ENCODE results near the gene SMIM3.
A peak's percentile ranks its signal among the peaks of the same experiment; 100 is the strongest.
"Not testable (repeated sequence)": the region's sequence is repeated elsewhere in the genome, so short reads cannot be mapped to it uniquely, and the experiment has no call there.

SMIM3 gene, protein sequence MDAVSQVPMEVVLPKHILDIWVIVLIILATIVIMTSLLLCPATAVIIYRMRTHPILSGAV

DNA sequence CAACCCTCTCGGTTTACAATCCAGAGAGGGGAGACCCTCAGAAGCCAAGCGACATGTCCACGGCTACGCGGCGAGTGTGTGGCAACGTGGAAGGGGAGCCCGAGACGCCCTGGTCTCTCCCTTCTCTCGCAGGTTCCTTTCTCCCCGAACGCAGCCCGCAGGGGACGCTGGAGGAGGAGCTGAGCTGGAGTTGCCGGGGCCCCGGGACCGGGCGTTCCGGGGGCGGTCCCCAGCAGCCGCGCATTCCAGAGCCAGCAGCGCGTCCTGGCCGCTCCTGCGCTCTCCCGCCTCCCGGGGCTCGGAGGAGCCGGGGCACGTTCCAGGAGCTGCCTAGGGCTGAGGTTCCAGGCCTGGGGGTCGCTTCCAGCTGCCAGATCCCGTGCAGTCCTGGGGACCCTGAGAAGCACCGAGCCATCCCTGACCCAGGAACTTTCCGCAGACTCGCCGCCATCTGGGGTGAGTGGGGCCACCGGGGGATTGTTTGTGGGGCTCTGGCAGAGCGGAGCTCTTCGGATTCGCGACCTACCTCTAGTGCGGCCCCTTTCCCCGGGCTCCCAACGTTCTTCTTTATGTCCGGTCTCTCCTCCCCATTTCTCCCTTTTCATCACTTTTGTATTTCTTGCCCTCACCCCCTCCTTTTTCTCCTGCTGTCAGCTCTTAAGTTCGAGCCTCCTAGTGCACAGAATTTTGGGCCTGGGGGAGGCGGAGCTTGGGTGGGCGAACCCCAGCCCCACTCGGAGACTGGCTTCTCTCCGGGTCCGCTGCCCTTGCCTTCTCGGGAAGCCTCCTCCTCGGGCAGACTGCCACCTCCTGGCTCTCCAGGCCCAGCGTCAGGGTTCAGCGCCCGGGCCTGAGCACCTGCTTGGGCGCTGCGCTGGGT, at the start of gene SMIM3:
SMIM3 (plus strand) TSS at position 241 of the 880 bp plus-strand sequence. CDS start 16,684 bp downstream, outside the sequence.
- no peaks in the 10 kb centered on the region for H3K36me3 ChIP-seq (ENCODE audit: control insufficient read depth in 2 of 2, insufficient read depth in 2 of 2, low read length in 2 of 2)
- no peaks in the 10 kb centered on the region for H3K27me3 ChIP-seq (ENCODE audit: control insufficient read depth in 2 of 2, insufficient read depth in 2 of 2, low read length in 2 of 2)
- H3K9me3 ChIP-seq (ENCODE audit: control insufficient read depth in 2 of 2, low read length in 2 of 2): no peaks in the 10 kb centered on the region
- peak within 1 kb of the TSS; percentile 79 to 89 for H3K4me3 ChIP-seq (ENCODE audit: low read length in 2 of 2)
- peak within 1 kb of the TSS; percentile 84 to 86 for H3K27ac ChIP-seq (ENCODE audit: low read depth in 2 of 2, low read length in 2 of 2)
- peaks cover 41 to 49% of the 10 kb centered on the region in 2 donors for H3K4me1 ChIP-seq (ENCODE audit: control insufficient read depth in 2 of 2, insufficient read depth in 2 of 2, low read length in 2 of 2)
- H3K9ac ChIP-seq (ENCODE audit: low read depth in 1 of 2, low read length in 2 of 2): peak within 1 kb of the TSS; percentile 85

DNA sequence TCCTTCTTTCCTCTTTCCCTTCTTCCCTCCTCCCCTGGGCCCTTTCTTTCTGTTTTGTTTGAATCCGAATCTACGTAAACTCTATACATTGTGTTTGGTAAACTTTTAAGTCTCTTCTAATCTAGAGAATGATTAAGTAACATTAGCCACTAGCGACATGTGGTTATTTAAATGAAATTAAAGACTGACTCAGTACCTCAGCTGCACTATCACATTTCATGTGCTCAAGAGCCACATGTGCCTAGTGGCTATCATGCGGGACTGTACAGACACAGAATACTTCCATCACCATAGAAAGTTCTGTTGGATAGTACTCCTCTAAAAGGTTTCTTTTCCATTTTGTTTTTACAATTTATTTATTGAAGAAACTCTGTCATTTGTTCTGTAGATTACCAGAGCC, 48.7 kb upstream of the SMIM3 start:
- no peak overlapping the region for H3K4me3 ChIP-seq (ENCODE audit: low read length in 2 of 2)
- peaks cover 59 to 60% of the 10 kb centered on the region in 2 donors for H3K36me3 ChIP-seq (ENCODE audit: control insufficient read depth in 2 of 2, insufficient read depth in 2 of 2, low read length in 2 of 2)
- H3K27ac ChIP-seq (ENCODE audit: low read depth in 2 of 2, low read length in 2 of 2): no peak overlapping the region
- no peaks in the 10 kb centered on the region for H3K27me3 ChIP-seq (ENCODE audit: control insufficient read depth in 2 of 2, insufficient read depth in 2 of 2, low read length in 2 of 2)
- no peak overlapping the region for H3K9ac ChIP-seq (ENCODE audit: low read depth in 1 of 2, low read length in 2 of 2)
- H3K4me1 ChIP-seq (ENCODE audit: control insufficient read depth in 2 of 2, insufficient read depth in 2 of 2, low read length in 2 of 2): no peaks in the 10 kb centered on the region
- no peaks in the 10 kb centered on the region for H3K9me3 ChIP-seq (ENCODE audit: control insufficient read depth in 2 of 2, low read length in 2 of 2)

DNA sequence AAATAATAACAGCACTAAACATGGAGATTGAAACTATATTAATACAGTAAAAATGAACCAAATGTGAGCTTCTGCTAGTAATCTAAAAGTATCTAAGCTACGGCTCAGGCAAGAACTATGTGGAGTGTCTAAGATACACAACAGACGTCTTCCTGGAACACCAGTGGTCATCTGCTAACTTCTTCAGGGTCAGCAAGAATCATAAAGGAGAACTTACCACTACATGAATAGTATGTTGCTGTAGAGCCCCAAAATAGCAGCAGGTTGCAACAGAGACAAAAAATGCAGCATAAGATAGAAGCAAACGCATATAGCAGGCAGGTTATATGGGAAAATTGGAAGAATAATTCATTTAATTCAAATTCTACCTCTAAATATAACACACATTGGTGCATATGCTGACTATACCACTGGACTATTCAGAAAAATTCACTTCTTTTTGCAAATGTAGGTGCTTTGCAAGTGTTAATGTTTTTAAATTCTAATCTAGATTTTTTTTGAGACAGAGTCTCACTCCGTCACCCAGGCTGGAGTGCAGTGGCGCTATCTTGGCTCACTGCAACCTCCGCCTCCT, 46.8 kb upstream of the SMIM3 start:
- Histone ChIP-seq H3K4me1 (ENCODE audit: control insufficient read depth in 2 of 2, insufficient read depth in 2 of 2, low read length in 2 of 2) (no peaks in the 10 kb centered on the region), H3K9ac (ENCODE audit: low read depth in 1 of 2, low read length in 2 of 2) (no peak overlapping the region), H3K36me3 (ENCODE audit: control insufficient read depth in 2 of 2, insufficient read depth in 2 of 2, low read length in 2 of 2) (peaks cover 47 to 55% of the 10 kb centered on the region in 2 donors), H3K27me3 (ENCODE audit: control insufficient read depth in 2 of 2, insufficient read depth in 2 of 2, low read length in 2 of 2) (no peaks in the 10 kb centered on the region), H3K4me3 (ENCODE audit: low read length in 2 of 2) (no peak overlapping the region), H3K27ac (ENCODE audit: low read depth in 2 of 2, low read length in 2 of 2) (no peak overlapping the region), H3K9me3 (ENCODE audit: control insufficient read depth in 2 of 2, low read length in 2 of 2) (no peaks in the 10 kb centered on the region)

DNA sequence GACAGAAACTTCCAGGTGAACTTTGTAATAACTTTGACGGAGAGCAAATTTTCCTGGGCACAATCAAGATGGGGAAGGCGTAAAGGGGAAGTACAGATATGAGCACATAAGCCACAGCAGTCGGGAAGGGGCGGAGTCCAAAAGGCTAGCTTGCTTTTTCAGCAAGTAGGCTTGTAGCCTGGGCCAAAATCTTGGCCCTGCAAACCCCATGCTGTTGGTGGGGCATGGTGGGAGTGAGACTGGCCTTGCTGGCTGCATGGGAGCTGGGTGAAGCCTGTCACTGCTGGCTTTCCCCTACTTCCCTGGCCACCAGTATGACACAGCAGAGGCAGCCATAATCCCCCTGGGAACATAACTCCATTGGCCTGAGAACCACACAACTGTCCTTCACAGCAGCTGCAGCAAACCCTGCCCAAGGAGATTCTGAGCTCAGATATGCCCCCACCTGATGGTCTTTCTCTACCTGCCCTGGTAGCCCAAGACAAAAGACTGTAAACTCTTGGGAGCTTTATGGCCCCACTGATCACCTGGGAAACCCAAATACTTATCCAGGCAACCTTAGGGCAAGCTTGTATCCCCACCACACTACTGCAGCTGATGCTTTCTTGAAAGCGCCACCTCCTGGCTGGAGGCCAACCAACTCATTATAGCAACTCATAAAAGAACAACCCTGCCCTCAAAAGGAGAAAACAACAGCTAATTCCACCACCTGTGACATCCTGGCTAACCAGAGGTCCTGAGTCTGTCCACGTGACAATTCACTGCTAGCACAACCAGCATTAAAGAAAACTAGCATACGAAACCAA, 43.8 kb upstream of the SMIM3 start:
- peaks cover 33 to 47% of the 10 kb centered on the region in 2 donors for H3K36me3 ChIP-seq (ENCODE audit: control insufficient read depth in 2 of 2, insufficient read depth in 2 of 2, low read length in 2 of 2)
- peak overlapping the region; percentile 38 to 46 for H3K27ac ChIP-seq (ENCODE audit: low read depth in 2 of 2, low read length in 2 of 2)
- H3K9ac ChIP-seq (ENCODE audit: low read depth in 1 of 2, low read length in 2 of 2): no peak overlapping the region
- no peaks in the 10 kb centered on the region for H3K9me3 ChIP-seq (ENCODE audit: control insufficient read depth in 2 of 2, low read length in 2 of 2)
- no peaks in the 10 kb centered on the region for H3K27me3 ChIP-seq (ENCODE audit: control insufficient read depth in 2 of 2, insufficient read depth in 2 of 2, low read length in 2 of 2)
- no peak overlapping the region for H3K4me3 ChIP-seq (ENCODE audit: low read length in 2 of 2)
- no peaks in the 10 kb centered on the region for H3K4me1 ChIP-seq (ENCODE audit: control insufficient read depth in 2 of 2, insufficient read depth in 2 of 2, low read length in 2 of 2)

DNA sequence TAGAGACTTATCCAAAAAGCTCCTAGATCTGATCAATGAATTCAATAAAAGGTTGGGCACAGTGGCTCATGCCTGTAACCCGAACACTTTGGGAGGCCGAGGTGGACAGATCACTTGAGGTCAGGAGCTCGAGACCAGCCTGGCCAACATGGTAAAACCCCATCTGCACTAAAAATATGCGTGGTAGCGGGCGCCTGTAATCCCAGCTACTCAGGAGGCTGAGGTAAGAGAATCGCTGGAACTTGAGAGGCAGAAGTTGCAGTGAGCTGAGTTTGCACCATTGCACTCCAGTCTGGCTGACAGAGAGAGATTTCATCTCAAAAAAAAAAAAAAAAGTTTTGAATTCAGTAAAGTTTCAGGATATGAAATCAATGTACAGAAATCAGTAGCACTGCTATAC, 39.7 kb upstream of the SMIM3 start:
- Histone ChIP-seq H3K36me3 (ENCODE audit: control insufficient read depth in 2 of 2, insufficient read depth in 2 of 2, low read length in 2 of 2) (peaks cover 4 to 24% of the 10 kb centered on the region in 2 donors), H3K27ac (ENCODE audit: low read depth in 2 of 2, low read length in 2 of 2) (no peak overlapping the region), H3K4me3 (ENCODE audit: low read length in 2 of 2) (no peak overlapping the region), H3K27me3 (ENCODE audit: control insufficient read depth in 2 of 2, insufficient read depth in 2 of 2, low read length in 2 of 2) (no peaks in the 10 kb centered on the region), H3K4me1 (ENCODE audit: control insufficient read depth in 2 of 2, insufficient read depth in 2 of 2, low read length in 2 of 2) (no peaks in the 10 kb centered on the region), H3K9ac (ENCODE audit: low read depth in 1 of 2, low read length in 2 of 2) (no peak overlapping the region), H3K9me3 (ENCODE audit: control insufficient read depth in 2 of 2, low read length in 2 of 2) (no peaks in the 10 kb centered on the region)

DNA sequence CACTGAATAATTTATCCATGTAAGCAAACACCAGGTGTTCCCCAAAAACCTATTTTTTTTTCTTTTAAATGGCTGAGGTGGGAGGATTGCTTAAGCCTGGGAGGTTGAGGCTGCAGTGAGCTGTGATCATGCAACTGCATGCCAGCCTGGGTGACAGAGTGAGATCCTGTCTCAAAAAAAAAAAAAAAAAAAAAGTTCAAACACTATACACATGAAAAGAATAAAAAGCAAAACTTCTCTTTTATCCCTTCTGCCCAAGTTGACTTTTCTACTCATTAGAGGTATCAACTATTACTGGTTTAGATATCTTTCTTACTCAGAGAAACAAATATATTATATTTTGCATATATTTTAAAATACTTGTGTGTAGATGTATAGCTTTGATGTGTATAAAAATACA, 37.6 kb upstream of the SMIM3 start:
- Histone ChIP-seq H3K36me3 (ENCODE audit: control insufficient read depth in 2 of 2, insufficient read depth in 2 of 2, low read length in 2 of 2) (peaks cover 4 to 14% of the 10 kb centered on the region in 2 donors), H3K4me3 (ENCODE audit: low read length in 2 of 2) (no peak overlapping the region), H3K27me3 (ENCODE audit: control insufficient read depth in 2 of 2, insufficient read depth in 2 of 2, low read length in 2 of 2) (no peaks in the 10 kb centered on the region)

DNA sequence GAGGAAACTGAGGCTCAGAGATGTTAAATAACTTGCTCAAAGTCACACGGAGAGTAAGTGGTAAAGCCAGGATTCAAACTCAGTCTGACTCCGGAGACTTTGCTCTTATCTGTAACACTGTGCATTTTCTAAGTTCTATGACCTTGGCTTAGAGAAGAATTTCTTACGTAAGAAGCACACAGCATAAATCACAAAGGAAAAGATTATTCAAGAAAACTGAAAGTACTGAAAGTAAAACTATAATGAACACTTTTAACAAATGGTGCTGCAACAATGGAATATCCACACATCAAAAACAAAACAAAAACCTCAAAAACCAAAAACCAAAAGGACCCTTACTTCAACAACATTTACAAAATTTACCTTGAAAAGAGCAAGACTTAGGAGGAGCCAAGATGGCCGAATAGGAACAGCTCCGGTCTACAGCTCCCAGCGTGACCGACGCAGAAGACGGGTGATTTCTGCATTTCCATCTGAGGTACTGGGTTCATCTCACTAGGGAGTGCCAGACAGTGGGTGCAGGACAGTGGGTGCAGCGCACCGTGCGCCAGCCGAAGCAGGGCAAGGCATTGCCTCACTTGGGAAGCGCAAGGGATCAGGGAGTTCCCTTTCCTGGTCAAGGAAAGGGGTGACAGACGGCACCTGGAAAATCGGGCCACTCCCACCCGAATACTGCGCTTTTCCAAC, 36.0 kb upstream of the SMIM3 start:
- not testable (repeated sequence) for H3K4me1 ChIP-seq (ENCODE audit: control insufficient read depth in 2 of 2, insufficient read depth in 2 of 2, low read length in 2 of 2); H3K4me3 ChIP-seq (ENCODE audit: low read length in 2 of 2); H3K9me3 ChIP-seq (ENCODE audit: control insufficient read depth in 2 of 2, low read length in 2 of 2); H3K9ac ChIP-seq (ENCODE audit: low read depth in 1 of 2, low read length in 2 of 2); H3K27ac ChIP-seq (ENCODE audit: low read depth in 2 of 2, low read length in 2 of 2); H3K27me3 ChIP-seq (ENCODE audit: control insufficient read depth in 2 of 2, insufficient read depth in 2 of 2, low read length in 2 of 2)
- H3K36me3 ChIP-seq (ENCODE audit: control insufficient read depth in 2 of 2, insufficient read depth in 2 of 2, low read length in 2 of 2): peaks cover 4 to 14% of the 10 kb centered on the region in 2 donors

More for the DNA sequence above, 37.6 kb upstream of the SMIM3 start:
- no peak overlapping the region for H3K9ac ChIP-seq (ENCODE audit: low read depth in 1 of 2, low read length in 2 of 2)
- no peak overlapping the region for H3K27ac ChIP-seq (ENCODE audit: low read depth in 2 of 2, low read length in 2 of 2)
- H3K9me3 ChIP-seq (ENCODE audit: control insufficient read depth in 2 of 2, low read length in 2 of 2): no peaks in the 10 kb centered on the region
- no peaks in the 10 kb centered on the region for H3K4me1 ChIP-seq (ENCODE audit: control insufficient read depth in 2 of 2, insufficient read depth in 2 of 2, low read length in 2 of 2)

DNA sequence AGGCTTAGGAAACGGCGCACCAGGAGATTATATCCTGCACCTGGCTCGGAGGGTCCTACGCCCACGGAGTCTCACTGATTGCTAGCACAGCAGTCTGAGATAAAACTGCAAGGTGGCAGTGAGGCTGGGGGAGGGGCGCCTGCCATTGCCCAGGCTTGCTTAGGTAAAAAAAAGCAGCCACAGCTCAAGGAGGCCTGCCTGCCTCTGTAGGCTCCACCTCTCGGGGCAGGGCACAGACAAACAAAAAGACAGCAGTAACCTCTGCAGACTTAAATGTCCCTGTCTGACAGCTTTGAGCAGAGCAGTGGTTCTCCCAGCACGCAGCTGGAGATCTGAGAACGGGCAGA, 35.4 kb upstream of the SMIM3 start:
- H3K27me3 ChIP-seq (ENCODE audit: control insufficient read depth in 2 of 2, insufficient read depth in 2 of 2, low read length in 2 of 2); H3K27ac ChIP-seq (ENCODE audit: low read depth in 2 of 2, low read length in 2 of 2); H3K4me3 ChIP-seq (ENCODE audit: low read length in 2 of 2): not testable (repeated sequence)

DNA sequence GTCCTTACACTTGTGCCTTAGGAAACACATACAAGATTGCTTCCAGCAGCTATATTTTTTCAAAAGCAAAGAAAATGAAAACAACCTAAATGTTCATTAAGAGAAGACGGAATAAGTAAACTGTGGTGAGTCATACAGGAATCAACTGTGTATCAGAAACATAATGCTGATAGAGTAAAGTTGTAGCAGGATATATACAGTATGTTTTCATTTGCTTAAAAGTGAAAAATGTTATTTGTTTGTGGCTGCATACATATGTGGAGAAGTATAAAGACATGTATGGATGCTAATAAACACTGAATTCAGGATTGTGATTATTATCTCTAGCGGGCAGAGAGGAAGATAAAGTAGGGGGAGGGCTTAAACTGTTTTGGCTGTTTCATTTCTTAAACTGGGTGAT, 28.1 kb upstream of the SMIM3 start:
- Histone ChIP-seq H3K9me3 (ENCODE audit: control insufficient read depth in 2 of 2, low read length in 2 of 2) (no peaks in the 10 kb centered on the region), H3K4me3 (ENCODE audit: low read length in 2 of 2) (no peak overlapping the region), H3K27me3 (ENCODE audit: control insufficient read depth in 2 of 2, insufficient read depth in 2 of 2, low read length in 2 of 2) (no peaks in the 10 kb centered on the region), H3K27ac (ENCODE audit: low read depth in 2 of 2, low read length in 2 of 2) (no peak overlapping the region), H3K9ac (ENCODE audit: low read depth in 1 of 2, low read length in 2 of 2) (no peak overlapping the region), H3K36me3 (ENCODE audit: control insufficient read depth in 2 of 2, insufficient read depth in 2 of 2, low read length in 2 of 2) (peaks cover 26 to 29% of the 10 kb centered on the region in 2 donors), H3K4me1 (ENCODE audit: control insufficient read depth in 2 of 2, insufficient read depth in 2 of 2, low read length in 2 of 2) (no peaks in the 10 kb centered on the region)

More for the DNA sequence above, 35.4 kb upstream of the SMIM3 start:
- not testable (repeated sequence) for H3K4me1 ChIP-seq (ENCODE audit: control insufficient read depth in 2 of 2, insufficient read depth in 2 of 2, low read length in 2 of 2); H3K9me3 ChIP-seq (ENCODE audit: control insufficient read depth in 2 of 2, low read length in 2 of 2); H3K9ac ChIP-seq (ENCODE audit: low read depth in 1 of 2, low read length in 2 of 2)
- peaks cover 4 to 14% of the 10 kb centered on the region in 2 donors for H3K36me3 ChIP-seq (ENCODE audit: control insufficient read depth in 2 of 2, insufficient read depth in 2 of 2, low read length in 2 of 2)
